Measurements from ENCODE around the gene CFAP70. TPM values are rescaled to one million over a fixed set of nuclear protein-coding genes. Genes with fewer than 3 reads are reported as not detected.
A peak's percentile ranks its signal among the peaks of the same experiment; 100 is the strongest.
"Not testable (repeated sequence)": the region's sequence is repeated elsewhere in the genome, so short reads cannot be mapped to it uniquely, and the experiment has no call there.

Gene CFAP70
- total RNA-seq, 1 experiment from 2014 or later = 0.24 TPM

DNA sequence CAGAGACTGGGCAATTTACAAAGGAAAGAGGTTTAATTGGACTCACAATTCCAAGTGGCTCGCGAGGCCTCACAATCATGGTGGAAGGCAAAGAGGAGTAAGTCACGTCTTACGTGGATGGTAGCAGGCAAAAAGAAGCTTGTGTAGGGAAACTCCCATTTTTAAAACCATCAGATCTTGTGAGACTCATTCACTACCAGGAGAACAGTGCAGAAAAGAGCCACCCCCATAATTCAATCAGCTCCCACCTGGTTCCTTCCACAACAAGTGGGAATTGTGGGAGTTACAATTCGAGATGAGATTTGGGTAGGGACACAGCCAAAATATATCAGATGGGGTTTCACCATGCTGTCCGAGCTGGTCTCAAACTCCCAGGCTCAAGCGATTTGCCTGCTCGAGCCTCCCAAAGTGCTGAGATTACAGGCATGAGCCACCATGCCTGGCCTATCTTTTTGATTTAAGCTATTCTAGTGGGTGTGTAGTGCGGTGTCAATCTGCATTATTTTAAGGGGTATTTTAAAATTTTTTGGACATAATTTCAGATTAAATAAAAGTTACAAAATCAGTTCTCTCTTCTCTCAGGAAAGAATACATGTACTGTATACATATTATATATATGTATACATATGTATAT lies 97.2 kb downstream of the CFAP70 start:
- DNase-seq = no peak
- H3K27me3 Mint-ChIP-seq (ENCODE audit: low read depth) = no peaks in the 10 kb centered on the region
- peak overlapping the region in 1 of 3 experiments; percentile 25; a peak in 1 of 7 replicates for H3K27ac Mint-ChIP-seq
- H3K4me1 Mint-ChIP-seq = no peaks in the 10 kb centered on the region
- H2AFZ ChIP-seq (ENCODE audit: low read length) = no peak overlapping the region
- no peak overlapping the region for H2BK12ac ChIP-seq (ENCODE audit: insufficient read length, low read depth, low read length)
- H3K9ac ChIP-seq (ENCODE audit: extremely low read depth, insufficient read length, low read length) = no peak overlapping the region
- no peaks in the 10 kb centered on the region for H3K79me1 ChIP-seq (ENCODE audit: insufficient read depth, low read depth, low read length, poor library complexity, severe bottlenecking)
- no peaks in the 10 kb centered on the region for H3K4me1 ChIP-seq (ENCODE audit: insufficient read depth, low read length)
- no peak overlapping the region for H2BK20ac ChIP-seq (ENCODE audit: low read depth, low read length, poor library complexity, severe bottlenecking)
- H2AK5ac ChIP-seq (ENCODE audit: insufficient read length, low read length) = no peak overlapping the region
- H3K36me3 Mint-ChIP-seq (ENCODE audit: insufficient read depth in 1 of 3, low read depth in 3 of 3) = peaks cover 7% of the 10 kb centered on the region in 3 experiments; a peak in 6 of 7 replicates
- H3K4me2 ChIP-seq (ENCODE audit: insufficient read depth, insufficient read length, low read length) = no peak overlapping the region
- H3K9me3 Mint-ChIP-seq = peaks cover 14 to 26% of the 10 kb centered on the region in 2 experiments
- no peak overlapping the region for H3K23ac ChIP-seq (ENCODE audit: insufficient read length, low read depth, low read length)
- H3K9me3 ChIP-seq (ENCODE audit: control insufficient read depth, low read depth, low read length) = no peaks in the 10 kb centered on the region
- no peak overlapping the region for H4K91ac ChIP-seq (ENCODE audit: insufficient read length, low read depth, low read length)
- H3T11ph ChIP-seq (ENCODE audit: low read length) = no peak overlapping the region
- H4K20me1 ChIP-seq (ENCODE audit: control insufficient read depth, insufficient read depth, insufficient read length) = no peaks in the 10 kb centered on the region
- H3K14ac ChIP-seq (ENCODE audit: insufficient read depth, low read length) = no peak overlapping the region
- H3K27ac ChIP-seq (ENCODE audit: insufficient read length, low read depth, low read length) = no peak overlapping the region
- H3K18ac ChIP-seq (ENCODE audit: insufficient read length, low read depth, low read length) = no peak overlapping the region
- H3K23me2 ChIP-seq (ENCODE audit: insufficient read length, low read depth, low read length, poor library complexity, severe bottlenecking) = no peaks in the 10 kb centered on the region
- H3K4me3 Mint-ChIP-seq = no peak overlapping the region
- TF ChIP-seq, protein P1, sequence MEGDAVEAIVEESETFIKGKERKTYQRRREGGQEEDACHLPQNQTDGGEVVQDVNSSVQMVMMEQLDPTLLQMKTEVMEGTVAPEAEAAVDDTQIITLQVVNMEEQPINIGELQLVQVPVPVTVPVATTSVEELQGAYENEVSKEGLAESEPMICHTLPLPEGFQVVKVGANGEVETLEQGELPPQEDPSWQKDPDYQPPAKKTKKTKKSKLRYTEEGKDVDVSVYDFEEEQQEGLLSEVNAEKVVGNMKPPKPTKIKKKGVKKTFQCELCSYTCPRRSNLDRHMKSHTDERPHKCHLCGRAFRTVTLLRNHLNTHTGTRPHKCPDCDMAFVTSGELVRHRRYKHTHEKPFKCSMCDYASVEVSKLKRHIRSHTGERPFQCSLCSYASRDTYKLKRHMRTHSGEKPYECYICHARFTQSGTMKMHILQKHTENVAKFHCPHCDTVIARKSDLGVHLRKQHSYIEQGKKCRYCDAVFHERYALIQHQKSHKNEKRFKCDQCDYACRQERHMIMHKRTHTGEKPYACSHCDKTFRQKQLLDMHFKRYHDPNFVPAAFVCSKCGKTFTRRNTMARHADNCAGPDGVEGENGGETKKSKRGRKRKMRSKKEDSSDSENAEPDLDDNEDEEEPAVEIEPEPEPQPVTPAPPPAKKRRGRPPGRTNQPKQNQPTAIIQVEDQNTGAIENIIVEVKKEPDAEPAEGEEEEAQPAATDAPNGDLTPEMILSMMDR (conservative IDR thresholded peaks at IDR 0.05) = no peak
- no peak overlapping the region for H2BK15ac ChIP-seq (ENCODE audit: low read depth, low read length)
- no peak overlapping the region for H2BK5ac ChIP-seq (ENCODE audit: insufficient read length, low read length)
- H4K5ac ChIP-seq (ENCODE audit: insufficient read length, low read depth, low read length) = no peak overlapping the region
- no peak overlapping the region for H2BK120ac ChIP-seq (ENCODE audit: low read depth, low read length, poor library complexity, severe bottlenecking)
- no peaks in the 10 kb centered on the region for H3K27me3 ChIP-seq (ENCODE audit: insufficient read depth, low read length)
- H4K8ac ChIP-seq (replicated peaks; ENCODE audit: insufficient read length, low read depth, low read length) = no peak overlapping the region
- no peak overlapping the region for H3K56ac ChIP-seq (ENCODE audit: insufficient read length, low read depth, low read length)
- WGBS (ENCODE audit: extremely low coverage, insufficient read length, low lambda C conversion rate) = no CpG with 5 or more reads among the region's 9 CpGs
- H3K79me2 ChIP-seq (ENCODE audit: insufficient read depth, low read length) = no peaks in the 10 kb centered on the region
- H3K4ac ChIP-seq (ENCODE audit: low read depth, low read length) = no peak overlapping the region

DNA sequence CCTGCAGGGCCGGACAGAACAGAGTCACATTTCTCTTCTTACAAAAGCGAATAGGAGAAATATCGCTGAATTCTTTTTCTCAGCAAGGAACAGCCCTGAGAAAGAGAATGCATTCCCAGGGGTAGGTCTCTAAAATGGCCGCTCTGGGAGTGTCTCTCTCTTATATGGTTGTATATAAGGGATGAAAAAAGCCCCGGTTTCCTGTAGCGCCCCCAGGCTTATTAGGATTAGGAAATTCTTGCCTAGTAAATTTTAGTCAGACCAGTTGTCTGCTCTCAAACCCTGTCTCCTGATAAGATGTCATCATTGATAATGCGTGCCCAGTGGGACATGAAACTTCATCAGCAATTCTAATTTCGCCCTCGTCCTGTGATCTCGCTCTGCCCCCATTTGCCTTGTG lies 100.1 kb downstream of the CFAP70 start:
- H3K23me2 ChIP-seq (ENCODE audit: insufficient read length, low read depth, low read length, poor library complexity, severe bottlenecking); H3K79me1 ChIP-seq (ENCODE audit: insufficient read depth, low read depth, low read length, poor library complexity, severe bottlenecking); H2AK5ac ChIP-seq (ENCODE audit: insufficient read length, low read length); H4K91ac ChIP-seq (ENCODE audit: insufficient read length, low read depth, low read length); H3K4ac ChIP-seq (ENCODE audit: low read depth, low read length); H3K27me3 Mint-ChIP-seq (ENCODE audit: low read depth); H3K56ac ChIP-seq (ENCODE audit: insufficient read length, low read depth, low read length); H3K4me1 Mint-ChIP-seq; H2AFZ ChIP-seq (ENCODE audit: low read length); H3K4me3 Mint-ChIP-seq; H3K36me3 Mint-ChIP-seq (ENCODE audit: insufficient read depth in 1 of 3, low read depth in 3 of 3); H3K14ac ChIP-seq (ENCODE audit: insufficient read depth, low read length); H3K23ac ChIP-seq (ENCODE audit: insufficient read length, low read depth, low read length); H3K79me2 ChIP-seq (ENCODE audit: insufficient read depth, low read length); H2BK120ac ChIP-seq (ENCODE audit: low read depth, low read length, poor library complexity, severe bottlenecking); H4K8ac ChIP-seq (replicated peaks; ENCODE audit: insufficient read length, low read depth, low read length); H3K27ac ChIP-seq (ENCODE audit: insufficient read length, low read depth, low read length); H3K18ac ChIP-seq (ENCODE audit: insufficient read length, low read depth, low read length); H4K5ac ChIP-seq (ENCODE audit: insufficient read length, low read depth, low read length); H3K4me1 ChIP-seq (ENCODE audit: insufficient read depth, low read length); H3K9ac ChIP-seq (ENCODE audit: extremely low read depth, insufficient read length, low read length); H3K9me3 ChIP-seq (ENCODE audit: control insufficient read depth, low read depth, low read length); H2BK5ac ChIP-seq (ENCODE audit: insufficient read length, low read length); H3K4me2 ChIP-seq (ENCODE audit: insufficient read depth, insufficient read length, low read length); DNase-seq; H3K27ac Mint-ChIP-seq; H3T11ph ChIP-seq (ENCODE audit: low read length); H2BK20ac ChIP-seq (ENCODE audit: low read depth, low read length, poor library complexity, severe bottlenecking); H3K27me3 ChIP-seq (ENCODE audit: insufficient read depth, low read length); H2BK12ac ChIP-seq (ENCODE audit: insufficient read length, low read depth, low read length); H2BK15ac ChIP-seq (ENCODE audit: low read depth, low read length); H4K20me1 ChIP-seq (ENCODE audit: control insufficient read depth, insufficient read depth, insufficient read length): not testable (repeated sequence)
- WGBS (ENCODE audit: extremely low coverage, insufficient read length, low lambda C conversion rate) = no CpG with 5 or more reads among the region's 10 CpGs
- H3K9me3 Mint-ChIP-seq = peaks cover 14 to 26% of the 10 kb centered on the region in 2 experiments

All from H9 (cell line).